Iris pigment epithelial cell (primary cell): ENCODE data around the gene SLC38A1.
A peak's percentile ranks its signal among the peaks of the same experiment; 100 is the strongest.

Experiments used
- DNase-seq: peaks from one replicate; pipeline ENCODE4 v3.0.0-alpha.2; 2011; ENCODE audit warnings: low read depth

SLC38A1 gene

GRCh38 chr12:46133751-46134150 is 135.1 kb downstream of the SLC38A1 start:
- peak; percentile 16 for DNase-seq
